Spleen (tissue), 11 donors: ENCODE data around the gene NAXE. TPM values are rescaled to one million over a fixed set of nuclear protein-coding genes. Genes with fewer than 3 reads are reported as not detected.
A peak's percentile ranks its signal among the peaks of the same experiment; 100 is the strongest.
"Not testable (repeated sequence)": the region's sequence is repeated elsewhere in the genome, so short reads cannot be mapped to it uniquely, and the experiment has no call there.

Experiments used
- DNase-seq: peaks from one replicate; pipeline ENCODE4 v3.0.0-alpha.2; 2020
- H3K27ac ChIP-seq, 8 donors: fragments of 200-600 bp; sonication (generic) in 7 of 8; 1 replicate in 4 of 8; 2 replicates in 4 of 8; pipeline versions ENCODE4 v1.5.0 to v1.8.0; 2016 to 2021; ENCODE audit warnings: inconsistent platforms in 4 of 8, mild to moderate bottlenecking in 4 of 8, moderate library complexity in 1 of 8
- H3K27me3 ChIP-seq, 7 donors: fragments of 200-600 bp; sonication (generic) in 6 of 7; replicated peaks in 1 of 7; 1 replicate in 4 of 7; 2 replicates in 3 of 7; pipeline versions ENCODE4 v1.5.0 to v1.8.0; 2016 to 2021; ENCODE audit warnings: inconsistent platforms in 3 of 7, mild to moderate bottlenecking in 1 of 7
- H3K36me3 ChIP-seq, 6 donors: fragments of 200-600 bp; sonication (generic) in 5 of 6; 1 replicate in 4 of 6; 2 replicates in 2 of 6; pipeline versions ENCODE4 v1.5.0 to v1.8.0; 2016 to 2021; ENCODE audit warnings: inconsistent platforms in 2 of 6
- H3K4me1 ChIP-seq, 6 donors: fragments of 200-600 bp; sonication (generic) in 5 of 6; 1 replicate in 3 of 6; 2 replicates in 3 of 6; pipeline versions ENCODE4 v1.5.0 to v1.8.0; 2016 to 2021; ENCODE audit warnings: inconsistent platforms in 3 of 6
- H3K4me3 ChIP-seq, 8 donors: fragments of 200-600 bp; sonication (generic) in 7 of 8; 1 replicate in 4 of 8; 2 replicates in 4 of 8; pipeline versions ENCODE4 v1.5.0 to v1.8.0; 2016 to 2021; ENCODE audit warnings: inconsistent platforms in 4 of 8, mild to moderate bottlenecking in 4 of 8, moderate library complexity in 2 of 8
- H3K9me3 ChIP-seq, 8 donors: fragments of 200-600 bp; sonication (generic) in 7 of 8; 1 replicate in 4 of 8; 2 replicates in 4 of 8; pipeline versions ENCODE4 v1.5.0 to v1.8.0; 2016 to 2021; ENCODE audit warnings: inconsistent platforms in 4 of 8
- CTCF ChIP-seq, 11 experiments: fragments of 200-600 bp in 7 of 11; fragments of 450-650 bp in 4 of 11; sonication (generic) in 4 of 11; IDR thresholded peaks in 8 of 11; conservative IDR thresholded peaks in 3 of 11; 1 replicate in 7 of 11; 2 replicates in 4 of 11; pipeline versions ENCODE4 v1.4.0 to v1.8.0; 2016 to 2021; ENCODE audit warnings: antibody characterized with exemption in 11 of 11, inconsistent platforms in 4 of 11, mild to moderate bottlenecking in 1 of 11
- POLR2A ChIP-seq, 3 donors: fragments of 450-650 bp; IDR thresholded peaks; one replicate each; pipeline ENCODE4 v1.5.1; 2017; ENCODE audit warnings: antibody characterized with exemption in 3 of 3, mild to moderate bottlenecking in 1 of 3
- POLR2AphosphoS5 ChIP-seq, 3 donors: sonication (generic); formaldehyde crosslinking; IDR thresholded peaks; one replicate each; pipeline ENCODE4 v1.5.1; 2017; ENCODE audit warnings: antibody characterized with exemption in 3 of 3
- WGBS, 5 donors: extraction: QIAGEN DNeasy Blood & Tissue Kit in 3 of 5; methylation state at CpG; one replicate each; pipeline versions ENCODE4 v1.1.5 to v1.1.7; 2013 to 2018; 5-methylcytosine and 5-hydroxymethylcytosine counted together
- intact Hi-C: fragments of 100-400 bp; cut with DNase I; formaldehyde crosslinking; loops from one replicate; pipeline ENCODE4 v1.15.0; 2023; ENCODE audit warnings: low total_unique reads
- polyA plus RNA-seq, 3 donors: library from polyadenylated mRNA; stranded (reverse); fragments of 200-250 nt; gene quantifications; one replicate each; pipeline ENCODE4 v1.2.1, GENCODE V29; 2013
- total RNA-seq, 7 donors: library from RNA; depleted of rRNA in 3 of 7; stranded (reverse); fragments of >200 nt in 3 of 7; fragmentation: NEBNext Ultra II Directional in 4 of 7; extraction: Animal tissue kit (Norgen Biotek cat#: 25700) in 4 of 7; gene quantifications; one replicate each; pipeline versions ENCODE4 v1.1.0 to v1.2.1, GENCODE V29; 2016 to 2021
- donor health status: healthy with polysubstance abuse.
- donor health status: DM: no; HTN: no; CAD: no; lungs with moderate emphysema.
- donor health status: DM: no; HTN: no; CAD: no.
- donor health status: Bipolar disorder and iron deficiency.
- donor health status: healthy.
- donor health status: DM: no; HTN: no; CAD: no.
- donor health status: DM: yes; HTN: yes; CAD: no.

NAXE gene
- total and polyA plus RNA-seq, 10 donors: 34.7 to 74.7 (median 48.7) TPM

GRCh38 chr1:156626079-156626438 is 34.5 kb downstream of the NAXE start:
- 33 to 44% (median 41%) methylated on average over 4 of the region's 4 CpGs for WGBS, 5 donors
- no peak for DNase-seq
- no peak for TF ChIP-seq POLR2A (IDR thresholded peaks at IDR 0.05)
- TF ChIP-seq CTCF (IDR thresholded peaks at IDR 0.05 in 8 of 11, conservative IDR thresholded peaks at IDR 0.05 in 3 of 11): peak in 1 of 11 experiments; percentile 25
- intact Hi-C loops: no loop called here
- no peaks in the 10 kb centered on the region for H3K36me3 ChIP-seq
- H3K4me1 ChIP-seq: peaks cover 24 to 33% (median 28%) of the 10 kb centered on the region in 6 donors
- H3K27me3 ChIP-seq: peaks cover 5 to 94% (median 44%) of the 10 kb centered on the region in 7 donors
- peak overlapping the region in 3 of 8 donors; percentile 39 to 71 (median 46) for H3K4me3 ChIP-seq
- H3K9me3 ChIP-seq: no peaks in the 10 kb centered on the region
- no peak overlapping the region for H3K27ac ChIP-seq

- DNase-seq: no peak
Observed at GRCh38 chr1:156627313-156627880, 35.8 kb downstream of the NAXE start.

GRCh38 chr1:156629823-156630449 is 38.4 kb downstream of the NAXE start:
- H3K27me3 ChIP-seq: peaks cover 4 to 96% (median 35%) of the 10 kb centered on the region in 7 donors
- TF ChIP-seq POLR2A (IDR thresholded peaks at IDR 0.05) (no peak), POLR2AphosphoS5 (IDR thresholded peaks at IDR 0.05) (no peak), CTCF (IDR thresholded peaks at IDR 0.05 in 8 of 11, conservative IDR thresholded peaks at IDR 0.05 in 3 of 11) (no peak)
- intact Hi-C loops: no loop called here

More at GRCh38 chr1:156627313-156627880, 35.8 kb downstream of the NAXE start:
- WGBS, 5 donors: 69 to 77% (median 73%) methylated on average over 2 of the region's 2 CpGs
- Histone ChIP-seq H3K27ac (no peak overlapping the region), H3K4me1 (peaks cover 24 to 33% (median 28%) of the 10 kb centered on the region in 6 donors), H3K36me3 (no peaks in the 10 kb centered on the region), H3K9me3 (no peaks in the 10 kb centered on the region), H3K27me3 (peaks cover 5 to 96% (median 51%) of the 10 kb centered on the region in 7 donors), H3K4me3 (no peak overlapping the region)
- TF ChIP-seq POLR2A (IDR thresholded peaks at IDR 0.05) (no peak), POLR2AphosphoS5 (IDR thresholded peaks at IDR 0.05) (no peak), CTCF (IDR thresholded peaks at IDR 0.05 in 8 of 11, conservative IDR thresholded peaks at IDR 0.05 in 3 of 11) (peak; percentile 34 to 76 (median 54))
- intact Hi-C loops: no loop called here

GRCh38 chr1:156631152-156631551 is 39.6 kb downstream of the NAXE start:
- H3K4me3 ChIP-seq, intact Hi-C loops, H3K9me3 ChIP-seq, H3K36me3 ChIP-seq, H3K27ac ChIP-seq, DNase-seq, H3K4me1 ChIP-seq: not testable (repeated sequence)
- H3K27me3 ChIP-seq: peaks cover 0 to 96% (median 25%) of the 10 kb centered on the region in 7 donors
- WGBS, 5 donors: 51 to 62% (median 54%) methylated on average over 9 of the region's 9 CpGs

More at GRCh38 chr1:156629823-156630449, 38.4 kb downstream of the NAXE start:
- H3K36me3 ChIP-seq: no peaks in the 10 kb centered on the region
- DNase-seq: no peak
- peaks cover 11 to 14% (median 12%) of the 10 kb centered on the region in 6 donors for H3K4me1 ChIP-seq
- H3K27ac ChIP-seq: no peak overlapping the region
- H3K4me3 ChIP-seq: no peak overlapping the region
- WGBS, 5 donors: 68 to 75% (median 70%) methylated on average over 8 of the region's 8 CpGs
- H3K9me3 ChIP-seq: no peaks in the 10 kb centered on the region
